Activated naive CD4-positive, alpha-beta T cell treated with anti-CD3 and anti-CD28 coated beads, Interleukin-2, amount 10 ng/mL, durations not matched to agents 7 days and 5 days (primary cell): ENCODE data around the gene CLCN4.

Source experiments
- CTCF ChIA-PET: fragments of 350-600 bp; sonication (Branson Sonifier 250); formaldehyde crosslinking; loops from one replicate; lab custom pipeline; 2021; ENCODE audit warnings: antibody characterized with exemption; lab: Charles Lee
- DNase-seq: peaks from one replicate; pipeline ENCODE4 v3.0.0-alpha.2; 2020
- H3K27ac Mint-ChIP-seq: one replicate; pipeline ENCODE4 v1.8.0; 2021; ENCODE audit warnings: mild to moderate bottlenecking, moderate library complexity, mixed read lengths
- H3K27me3 Mint-ChIP-seq: one replicate; pipeline ENCODE4 v1.8.0; 2021; ENCODE audit warnings: mild to moderate bottlenecking, mixed read lengths
- H3K36me3 Mint-ChIP-seq: one replicate; pipeline ENCODE4 v1.8.0; 2021; ENCODE audit warnings: mixed read lengths
- H3K4me1 Mint-ChIP-seq: one replicate; pipeline ENCODE4 v1.8.0; 2021; ENCODE audit warnings: mixed read lengths
- H3K4me3 Mint-ChIP-seq: one replicate; pipeline ENCODE4 v1.8.0; 2021; ENCODE audit warnings: mild to moderate bottlenecking, moderate library complexity, mixed read lengths
- H3K9me3 Mint-ChIP-seq: one replicate; pipeline ENCODE4 v1.8.0; 2021; ENCODE audit warnings: mixed read lengths

The CLCN4 gene

DNA sequence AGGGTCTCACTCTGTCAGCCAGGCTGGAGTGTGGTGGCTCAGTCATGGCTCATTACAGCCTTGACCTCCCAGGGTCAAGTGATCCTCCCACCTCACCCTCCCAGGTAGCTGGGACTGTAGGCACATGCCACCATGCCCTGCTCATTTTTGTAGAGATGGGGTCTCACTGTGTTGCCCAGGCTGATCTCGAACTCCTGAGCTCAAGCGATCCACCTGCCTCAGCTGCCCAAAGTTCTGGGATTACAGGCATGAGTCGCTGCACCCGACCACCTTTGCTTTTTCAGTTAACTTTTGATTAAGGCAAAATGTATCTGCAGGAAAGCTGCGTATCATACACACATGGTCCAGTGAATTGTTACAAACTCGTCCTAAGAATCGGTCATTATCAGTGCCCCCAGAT lies 16.5 kb upstream of the CLCN4 start:
- H3K27me3 Mint-ChIP-seq: no peaks in the 10 kb centered on the region
- DNase-seq: no peak
- H3K4me3 Mint-ChIP-seq: no peak overlapping the region
- H3K36me3 Mint-ChIP-seq: peaks cover 10% of the 10 kb centered on the region
- CTCF ChIA-PET: no interaction called here
- H3K9me3 Mint-ChIP-seq: no peaks in the 10 kb centered on the region
- no peaks in the 10 kb centered on the region for H3K4me1 Mint-ChIP-seq
- no peak overlapping the region for H3K27ac Mint-ChIP-seq

- Mint-ChIP-seq H3K4me3 (no peak overlapping the region), H3K27me3 (no peaks in the 10 kb centered on the region), H3K9me3 (no peaks in the 10 kb centered on the region), H3K36me3 (peaks cover 10% of the 10 kb centered on the region), H3K27ac (no peak overlapping the region), H3K4me1 (no peaks in the 10 kb centered on the region)
- CTCF ChIA-PET: no interaction called here
- DNase-seq: no peak
These were observed 14.7 kb upstream of the CLCN4 start for GRCh38 chrX:10142041-10142599.

DNA sequence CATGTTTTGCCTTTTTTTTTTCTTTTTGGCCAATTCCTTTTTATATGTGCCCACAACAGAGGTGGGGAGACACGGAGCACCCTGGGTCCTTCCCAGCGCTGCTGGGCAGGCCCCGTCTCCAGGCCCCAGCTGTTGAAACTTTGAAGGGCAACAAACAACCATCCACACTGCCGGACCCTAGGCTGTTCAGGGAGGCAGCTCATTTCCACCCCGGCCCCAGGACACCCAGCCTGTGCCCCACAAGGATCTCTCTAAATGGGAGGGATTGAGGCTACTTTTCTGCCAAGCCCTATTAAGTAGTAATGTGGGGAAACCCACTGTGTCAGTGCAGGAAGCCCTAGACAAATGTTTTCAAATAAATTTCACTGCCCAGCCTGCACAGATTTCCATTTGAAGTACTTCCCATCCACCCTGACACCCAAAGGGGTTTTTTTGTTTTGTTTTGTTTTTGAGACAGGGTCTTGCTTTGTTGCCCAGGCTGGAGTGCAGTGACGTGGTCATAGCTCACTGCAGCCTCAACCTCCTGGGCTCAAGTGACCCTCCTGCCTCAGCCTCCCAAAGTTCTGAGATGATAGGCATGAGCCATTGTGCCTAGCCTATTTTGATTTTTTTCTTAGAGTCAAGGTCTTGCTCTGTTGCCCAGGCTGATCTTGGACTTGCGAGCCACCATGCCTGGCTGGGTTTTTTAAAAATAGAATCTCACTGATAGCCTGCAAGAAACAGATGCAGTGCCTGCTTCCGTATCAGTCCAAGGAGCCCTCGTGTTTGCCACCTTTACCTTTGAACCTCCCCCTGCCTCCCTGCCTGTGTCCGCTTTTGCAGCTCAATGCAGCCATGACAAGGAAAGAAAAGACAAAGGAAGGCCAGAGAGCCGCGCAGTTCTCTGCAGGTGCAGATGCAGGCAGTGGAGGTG lies 13.4 kb upstream of the CLCN4 start:
- H3K4me3 Mint-ChIP-seq: no peak overlapping the region
- peaks cover 7% of the 10 kb centered on the region for H3K36me3 Mint-ChIP-seq
- H3K27me3 Mint-ChIP-seq: no peaks in the 10 kb centered on the region
- no peaks in the 10 kb centered on the region for H3K4me1 Mint-ChIP-seq
- no peak for DNase-seq
- no peak overlapping the region for H3K27ac Mint-ChIP-seq
- CTCF ChIA-PET: interaction anchor here (0.9 kb wide), 1 partner anchor 23 kb away, joined by 3 read pairs; no protein-coding TSS in a partner anchor
- H3K9me3 Mint-ChIP-seq: no peaks in the 10 kb centered on the region

GRCh38 chrX:10146346-10146745 lies 10.4 kb upstream of the CLCN4 start:
- CTCF ChIA-PET: no interaction called here
- Mint-ChIP-seq H3K9me3 (no peaks in the 10 kb centered on the region), H3K36me3 (peaks cover 6% of the 10 kb centered on the region), H3K4me3 (no peak overlapping the region), H3K27ac (no peak overlapping the region), H3K4me1 (no peaks in the 10 kb centered on the region), H3K27me3 (peaks cover 4% of the 10 kb centered on the region)
- no peak for DNase-seq

GRCh38 chrX:10152086-10152485 lies 4.7 kb upstream of the CLCN4 start:
- Mint-ChIP-seq H3K4me3 (no peak overlapping the region), H3K4me1 (peaks cover 2% of the 10 kb centered on the region), H3K27ac (no peak overlapping the region), H3K27me3 (peaks cover 29% of the 10 kb centered on the region), H3K36me3 (no peaks in the 10 kb centered on the region), H3K9me3 (no peaks in the 10 kb centered on the region)
- DNase-seq: no peak
- CTCF ChIA-PET: no interaction called here

DNA sequence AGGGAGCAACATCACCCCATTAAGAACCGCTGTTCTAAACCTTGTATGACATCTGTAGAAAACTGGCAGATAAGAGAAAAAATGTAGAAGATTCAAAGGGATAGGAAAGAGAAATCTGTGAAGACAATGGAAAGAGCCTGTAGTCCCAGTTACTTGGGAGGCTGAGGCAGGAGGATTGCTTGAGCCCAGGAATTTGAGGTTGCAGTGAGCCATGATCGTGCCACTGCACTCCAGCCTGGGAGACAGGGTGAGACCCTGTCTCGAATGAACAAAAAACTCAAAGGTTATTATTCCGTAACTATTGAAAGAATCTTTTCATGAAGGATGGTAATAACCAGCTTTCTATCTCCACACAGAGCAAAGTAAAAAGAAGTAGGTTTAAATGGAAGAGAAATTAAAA lies 1.6 kb upstream of the CLCN4 start:
- Mint-ChIP-seq H3K27me3 (peaks cover 52% of the 10 kb centered on the region), H3K4me3 (no peak overlapping the region), H3K4me1 (peaks cover 4% of the 10 kb centered on the region), H3K36me3 (no peaks in the 10 kb centered on the region), H3K9me3 (no peaks in the 10 kb centered on the region), H3K27ac (no peak overlapping the region)
- CTCF ChIA-PET: no interaction called here
- no peak for DNase-seq

- H3K9me3 Mint-ChIP-seq: no peaks in the 10 kb centered on the region
- H3K36me3 Mint-ChIP-seq: no peaks in the 10 kb centered on the region
- H3K4me3 Mint-ChIP-seq: no peak overlapping the region
- H3K27ac Mint-ChIP-seq: no peak overlapping the region
- peaks cover 63% of the 10 kb centered on the region for H3K27me3 Mint-ChIP-seq
- peaks cover 4% of the 10 kb centered on the region for H3K4me1 Mint-ChIP-seq
- no peak for DNase-seq
- CTCF ChIA-PET: no interaction called here
These were observed 212 bp downstream of the CLCN4 start for GRCh38 chrX:10157032-10157341.

DNA sequence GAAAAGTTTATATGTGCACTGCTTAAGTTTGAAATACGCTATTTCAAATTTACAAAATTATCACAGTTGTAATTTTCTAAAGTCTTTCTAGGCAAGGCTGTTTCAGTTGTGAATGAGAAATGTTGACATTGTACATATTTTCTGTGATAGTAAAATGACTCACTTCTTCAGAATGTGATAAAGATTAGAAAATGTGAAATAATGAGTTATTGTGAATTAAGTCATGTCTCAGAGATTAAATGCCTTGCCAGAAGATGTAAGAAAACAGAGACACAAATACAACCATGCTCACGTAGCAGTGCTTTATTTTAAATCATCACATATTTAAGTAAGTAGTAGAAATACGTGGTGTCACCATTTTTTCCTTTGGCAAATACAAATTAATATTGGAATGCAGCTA lies 768 bp downstream of the CLCN4 start:
- CTCF ChIA-PET: no interaction called here
- no peaks in the 10 kb centered on the region for H3K9me3 Mint-ChIP-seq
- H3K4me3 Mint-ChIP-seq: no peak overlapping the region
- H3K36me3 Mint-ChIP-seq: no peaks in the 10 kb centered on the region
- H3K4me1 Mint-ChIP-seq: peaks cover 4% of the 10 kb centered on the region
- no peak for DNase-seq
- no peak overlapping the region for H3K27ac Mint-ChIP-seq
- H3K27me3 Mint-ChIP-seq: peaks cover 63% of the 10 kb centered on the region

DNA sequence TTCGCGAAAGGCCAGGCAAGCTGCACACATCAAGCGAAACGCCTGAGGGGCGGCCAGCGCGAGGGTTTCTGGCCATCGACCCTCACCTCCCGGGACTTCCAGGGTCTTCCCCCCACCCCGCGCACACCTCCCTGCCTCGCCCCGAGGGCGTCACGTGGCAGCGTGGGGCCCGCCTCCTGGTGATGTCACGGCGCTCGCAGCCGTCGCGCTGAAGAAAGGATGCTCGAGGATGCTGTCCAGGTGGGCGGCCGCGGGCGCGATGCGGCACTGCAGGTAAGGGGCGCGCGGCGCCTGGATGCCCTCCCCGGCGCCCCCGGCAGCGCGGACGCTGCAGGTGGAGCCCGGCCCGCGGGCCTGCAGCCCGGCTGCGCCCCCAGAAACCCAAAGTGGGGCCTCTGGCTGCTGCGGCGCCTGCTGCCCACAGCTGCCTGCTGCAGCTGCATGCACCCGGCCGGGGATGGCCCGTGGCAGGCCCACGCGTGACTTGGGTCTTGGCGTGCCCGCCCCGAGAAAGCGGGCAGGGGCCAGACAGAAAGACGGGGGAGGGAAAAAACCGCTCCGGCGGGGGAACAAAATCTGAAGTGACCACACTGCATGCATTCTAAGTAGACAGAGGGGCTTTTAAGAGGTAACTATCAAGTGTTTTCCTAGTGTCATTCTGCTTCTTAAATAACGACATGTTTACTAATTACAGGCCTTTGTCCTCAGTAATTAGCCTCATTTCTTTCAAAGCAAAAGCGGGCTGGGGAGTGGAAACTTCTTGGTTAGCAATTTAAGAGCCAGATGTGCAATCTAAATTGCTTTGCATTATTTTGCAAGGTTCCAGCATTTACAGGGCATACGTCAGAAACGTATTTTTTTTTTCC lies 1.7 kb downstream of the CLCN4 start:
- peaks cover 4% of the 10 kb centered on the region for H3K4me1 Mint-ChIP-seq
- no peaks in the 10 kb centered on the region for H3K36me3 Mint-ChIP-seq
- no peak overlapping the region for H3K27ac Mint-ChIP-seq
- H3K27me3 Mint-ChIP-seq: peaks cover 63% of the 10 kb centered on the region
- no peak overlapping the region for H3K4me3 Mint-ChIP-seq
- CTCF ChIA-PET: no interaction called here
- peak; percentile 29 for DNase-seq
- H3K9me3 Mint-ChIP-seq: no peaks in the 10 kb centered on the region

DNA sequence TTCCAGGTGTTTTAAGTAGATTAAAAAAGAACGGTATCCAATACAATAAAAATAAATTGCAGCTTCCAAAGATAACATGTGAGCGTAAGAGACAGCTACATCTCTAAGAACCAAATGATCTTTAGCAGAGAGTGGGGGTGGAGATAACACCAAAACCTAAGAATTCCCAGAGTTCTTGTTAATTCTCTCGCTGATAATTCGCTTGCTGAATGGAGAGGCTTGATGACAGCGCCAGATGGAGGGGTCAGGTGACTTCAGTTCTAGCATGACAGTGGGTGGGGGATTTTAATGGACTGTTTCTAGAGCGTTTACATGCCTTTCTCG lies 2.3 kb downstream of the CLCN4 start:
- CTCF ChIA-PET: no interaction called here
- no peaks in the 10 kb centered on the region for H3K36me3 Mint-ChIP-seq
- H3K4me1 Mint-ChIP-seq: peaks cover 4% of the 10 kb centered on the region
- DNase-seq: no peak
- H3K4me3 Mint-ChIP-seq: no peak overlapping the region
- no peaks in the 10 kb centered on the region for H3K9me3 Mint-ChIP-seq
- H3K27ac Mint-ChIP-seq: no peak overlapping the region
- peaks cover 61% of the 10 kb centered on the region for H3K27me3 Mint-ChIP-seq

GRCh38 chrX:10160211-10160610 lies 3.4 kb downstream of the CLCN4 start:
- Mint-ChIP-seq H3K27ac (no peak overlapping the region), H3K27me3 (peaks cover 55% of the 10 kb centered on the region), H3K4me3 (no peak overlapping the region), H3K4me1 (peaks cover 4% of the 10 kb centered on the region), H3K9me3 (no peaks in the 10 kb centered on the region), H3K36me3 (no peaks in the 10 kb centered on the region)
- DNase-seq: no peak
- CTCF ChIA-PET: no interaction called here

DNA sequence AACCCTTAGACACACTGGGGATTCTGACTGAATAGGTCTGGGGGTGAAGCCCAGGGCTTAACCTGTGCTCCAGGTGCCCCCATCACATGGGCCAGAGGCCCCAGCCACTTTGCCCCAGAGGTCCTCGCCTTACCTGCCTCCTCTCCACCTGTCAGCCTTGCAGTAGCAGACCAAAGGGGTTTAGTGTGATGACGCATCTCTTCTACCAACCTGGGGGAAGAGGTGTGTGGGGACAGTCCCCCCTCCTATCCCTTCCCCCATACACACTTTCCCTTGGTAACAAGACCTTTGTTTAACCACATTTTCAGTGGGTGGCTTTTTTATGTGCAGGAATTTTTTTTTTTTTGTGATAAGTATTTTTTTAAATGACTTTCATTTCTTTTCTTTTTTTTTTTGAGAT lies 6.3 kb downstream of the CLCN4 start:
- Mint-ChIP-seq H3K9me3 (no peaks in the 10 kb centered on the region), H3K27me3 (peaks cover 40% of the 10 kb centered on the region), H3K36me3 (no peaks in the 10 kb centered on the region), H3K27ac (no peak overlapping the region), H3K4me1 (peaks cover 13% of the 10 kb centered on the region), H3K4me3 (no peak overlapping the region)
- no peak for DNase-seq
- CTCF ChIA-PET: no interaction called here

GRCh38 chrX:10164879-10165278 lies 8.1 kb downstream of the CLCN4 start:
- CTCF ChIA-PET: no interaction called here
- no peaks in the 10 kb centered on the region for H3K36me3 Mint-ChIP-seq
- H3K4me1 Mint-ChIP-seq: peaks cover 13% of the 10 kb centered on the region
- H3K27me3 Mint-ChIP-seq: peaks cover 22% of the 10 kb centered on the region
- H3K4me3 Mint-ChIP-seq: no peak overlapping the region
- no peak overlapping the region for H3K27ac Mint-ChIP-seq
- DNase-seq: no peak
- H3K9me3 Mint-ChIP-seq: no peaks in the 10 kb centered on the region

DNA sequence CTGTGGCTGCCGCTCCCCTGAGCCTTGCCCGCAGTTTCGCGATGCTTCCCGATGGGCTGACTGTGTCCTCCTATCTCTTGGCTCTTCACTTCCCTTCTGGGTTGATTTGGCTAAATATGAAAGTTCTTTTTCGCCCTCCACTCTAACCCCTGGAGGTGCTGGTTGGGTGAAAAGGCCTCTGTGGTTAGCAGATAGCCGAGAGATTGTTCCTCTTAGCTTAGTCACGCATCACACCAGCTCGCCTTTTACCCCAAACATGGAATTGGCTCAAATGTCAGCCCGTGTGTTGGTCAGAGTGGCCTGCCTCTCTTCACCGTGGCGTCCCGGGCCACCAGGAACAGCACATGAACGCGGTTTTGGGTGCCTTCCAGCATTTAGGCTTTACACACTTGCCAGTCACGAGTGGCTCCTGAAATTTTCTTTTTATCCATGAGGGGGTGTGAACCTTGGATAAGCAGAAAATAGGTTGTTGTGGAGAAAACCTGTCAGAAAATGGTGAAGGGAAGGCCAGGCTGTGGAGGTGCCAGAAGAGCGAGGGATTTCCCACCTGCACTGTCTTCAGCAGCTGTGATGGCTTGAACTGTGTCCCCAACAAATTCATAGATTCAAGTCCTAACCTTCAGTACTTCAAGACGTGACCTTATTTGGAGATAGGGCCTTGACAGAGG lies 8.9 kb downstream of the CLCN4 start:
- CTCF ChIA-PET: no interaction called here
- H3K27ac Mint-ChIP-seq: no peak overlapping the region
- H3K9me3 Mint-ChIP-seq: no peaks in the 10 kb centered on the region
- no peaks in the 10 kb centered on the region for H3K36me3 Mint-ChIP-seq
- no peak overlapping the region for H3K4me3 Mint-ChIP-seq
- no peak for DNase-seq
- peaks cover 13% of the 10 kb centered on the region for H3K4me1 Mint-ChIP-seq
- H3K27me3 Mint-ChIP-seq: peaks cover 14% of the 10 kb centered on the region
